OCI-LY7 (cell line): ENCODE data around the gene FYN. TPM values are rescaled to one million over a fixed set of nuclear protein-coding genes. Genes with fewer than 3 reads are reported as not detected.

Source experiments
- BruUV-seq: library from RNA; stranded (reverse); fragments of 400-500 nt; replicated peaks from 2 replicates; lab custom pipeline; 2021; lab: Mats Ljungman, UMichigan
- CTCF ChIA-PET: fragments of 300-600 bp; sonication (Branson Sonifier 250); formaldehyde crosslinking; loops from one replicate; lab custom pipeline; 2022; ENCODE audit warnings: antibody characterized with exemption; ENCODE audit not compliant: unreplicated experiment; lab: Charles Lee
- POLR2A ChIA-PET: fragments of 300-600 bp; sonication (Branson Sonifier 250); formaldehyde crosslinking; loops from one replicate; lab custom pipeline; 2022; ENCODE audit warnings: antibody characterized with exemption; lab: Charles Lee
- DNase-seq: peaks from one replicate; pipeline ENCODE4 v3.0.0-alpha.2; 2015; ENCODE audit warnings: low spot score
- H2AFZ ChIP-seq: fragments of 200-600 bp; sonication (generic), shearing (Covaris generic); 2 replicates; pipeline ENCODE4 v1.6.1; 2014; ENCODE audit warnings: mild to moderate bottlenecking, antibody characterized with exemption, low read length, moderate library complexity
- H3K27ac ChIP-seq: fragments of 200-600 bp; sonication (generic); 2 replicates; pipeline ENCODE4 v1.5.1; 2014; ENCODE audit warnings: mixed run types, low read depth, mild to moderate bottlenecking, moderate library complexity, low read length, inconsistent platforms; ENCODE audit not compliant: poor library complexity, severe bottlenecking
- H3K36me3 ChIP-seq: fragments of 200-600 bp; sonication (generic); 2 replicates; pipeline ENCODE4 v1.6.1; 2014; ENCODE audit warnings: mild to moderate bottlenecking, antibody characterized with exemption, low read length, moderate library complexity, mixed read lengths; ENCODE audit not compliant: insufficient read depth
- H3K4me1 ChIP-seq: fragments of 200-600 bp; sonication (generic); 2 replicates; pipeline ENCODE4 v1.5.1; 2014; ENCODE audit warnings: mild to moderate bottlenecking, low read length; ENCODE audit not compliant: insufficient read depth, poor library complexity, severe bottlenecking
- H3K4me2 ChIP-seq: fragments of 200-600 bp; sonication (generic); 2 replicates; pipeline ENCODE4 v1.6.1; 2014; ENCODE audit warnings: mild to moderate bottlenecking, low read length
- H3K4me3 ChIP-seq: fragments of 200-600 bp; sonication (generic); 2 replicates; pipeline ENCODE4 v1.5.1; 2014; ENCODE audit warnings: mild to moderate bottlenecking, low read depth, low read length; ENCODE audit not compliant: poor library complexity, severe bottlenecking
- H3K79me2 ChIP-seq: fragments of 200-600 bp; sonication (generic); 2 replicates; pipeline ENCODE4 v1.6.1; 2016; ENCODE audit warnings: low read depth, mild to moderate bottlenecking, low read length, moderate library complexity, mixed read lengths; ENCODE audit not compliant: insufficient read depth
- H3K9me2 ChIP-seq: fragments of 200-600 bp; sonication (generic); 2 replicates; pipeline ENCODE4 v1.6.1; 2016; ENCODE audit warnings: mild to moderate bottlenecking, low read length, mixed read lengths; ENCODE audit not compliant: insufficient read depth
- H3K9me3 ChIP-seq: fragments of 200-600 bp; sonication (generic); 2 replicates; pipeline ENCODE4 v1.6.1; 2014; ENCODE audit warnings: mild to moderate bottlenecking, mixed run types, low read length, mixed read lengths
- H4K20me1 ChIP-seq: fragments of 200-600 bp; sonication (generic); 2 replicates; pipeline ENCODE4 v1.6.1; 2014; ENCODE audit warnings: mild to moderate bottlenecking, antibody characterized with exemption, low read length, moderate library complexity, mixed read lengths; ENCODE audit not compliant: insufficient read depth
- EZH2phosphoT487 ChIP-seq: fragments of 200-600 bp; sonication (generic); IDR thresholded peaks from 2 replicates; pipeline ENCODE4 v1.6.1; 2018; ENCODE audit warnings: low read depth, borderline replicate concordance, mild to moderate bottlenecking, mixed run types, antibody characterized with exemption, low read length, moderate library complexity, mixed read lengths
- intact Hi-C: fragments of 100-400 bp; cut with micrococcal nuclease; formaldehyde crosslinking; loops from one replicate; pipeline ENCODE4 v1.10.0; 2022; ENCODE audit not compliant: unreplicated experiment
- total RNA-seq, 2 experiments: library from RNA; depleted of rRNA in 1 of 2; stranded (reverse); fragments of >200 nt in 1 of 2; shearing (Covaris generic) in 1 of 2; gene quantifications; 2 replicates each; pipeline ENCODE4 v1.2.3, GENCODE V29; 2014 to 2022
- TF ChIP-seq, protein P1 (sequence below): fragments of 200-600 bp; sonication (generic); conservative IDR thresholded peaks from 2 replicates; pipeline ENCODE4 v1.5.1; 2014; ENCODE audit warnings: mild to moderate bottlenecking, antibody characterized with exemption, low read length, moderate library complexity, mixed read lengths

The FYN gene
- total RNA-seq, 2 experiments from 2014 or later: 57.3 to 92.9 TPM

DNA sequence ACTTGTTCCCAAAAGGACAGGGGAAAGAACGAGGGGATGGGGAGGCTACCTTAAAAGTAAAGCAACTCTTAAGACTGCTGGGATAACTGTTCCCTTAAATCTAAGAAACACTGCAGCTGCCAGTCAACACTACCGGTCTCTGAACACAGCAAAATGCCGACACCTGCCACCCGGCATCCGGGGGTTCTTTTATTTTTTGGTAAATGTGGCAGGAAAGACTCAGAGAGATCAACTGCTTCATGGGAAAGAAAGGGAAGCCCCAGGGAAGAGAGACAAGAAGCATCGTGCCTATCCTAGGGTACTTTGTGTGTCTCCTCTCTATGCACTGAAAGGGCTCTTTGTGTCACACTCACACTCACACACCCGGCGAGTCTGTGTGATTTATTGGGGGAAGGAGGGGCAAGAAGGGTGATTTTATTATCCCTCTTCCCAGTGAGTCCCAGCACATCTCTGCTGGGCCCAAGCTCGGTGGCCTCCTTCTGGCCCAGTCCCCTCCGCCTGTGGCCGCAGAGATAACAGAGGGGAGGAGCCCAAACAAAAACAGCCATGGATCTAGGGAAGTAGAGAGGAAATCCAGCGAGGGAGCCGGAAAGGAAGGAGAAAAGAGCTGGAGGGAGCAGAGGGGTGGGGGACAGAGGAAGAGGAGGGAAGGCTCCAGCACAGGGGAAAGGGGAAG lies 1.4 kb downstream of the FYN start:
- no TSS peak for BruUV-seq
- Histone ChIP-seq H2AFZ (peak overlapping the region; percentile 48; the same call in 1 of the 2 replicates), H3K4me3 (peak overlapping the region; percentile 79), H3K4me2 (peak overlapping the region; percentile 86), H3K4me1 (peaks cover 31% of the 10 kb centered on the region), H3K9me3 (no peaks in the 10 kb centered on the region), H4K20me1 (peaks cover 7% of the 10 kb centered on the region; the same call in 1 of the 2 replicates), H3K27ac (peak overlapping the region; percentile 62), H3K36me3 (no peaks in the 10 kb centered on the region), H3K9me2 (no peaks in the 10 kb centered on the region), H3K79me2 (peaks cover 44% of the 10 kb centered on the region; the same call in 1 of the 2 replicates)
- POLR2A ChIA-PET: interaction anchor here (1.6 kb wide), 1 partner anchor 109 kb away, joined by 7 read pairs; no protein-coding TSS in a partner anchor
- TF ChIP-seq EZH2phosphoT487: no peak
- TF ChIP-seq, protein P1, sequence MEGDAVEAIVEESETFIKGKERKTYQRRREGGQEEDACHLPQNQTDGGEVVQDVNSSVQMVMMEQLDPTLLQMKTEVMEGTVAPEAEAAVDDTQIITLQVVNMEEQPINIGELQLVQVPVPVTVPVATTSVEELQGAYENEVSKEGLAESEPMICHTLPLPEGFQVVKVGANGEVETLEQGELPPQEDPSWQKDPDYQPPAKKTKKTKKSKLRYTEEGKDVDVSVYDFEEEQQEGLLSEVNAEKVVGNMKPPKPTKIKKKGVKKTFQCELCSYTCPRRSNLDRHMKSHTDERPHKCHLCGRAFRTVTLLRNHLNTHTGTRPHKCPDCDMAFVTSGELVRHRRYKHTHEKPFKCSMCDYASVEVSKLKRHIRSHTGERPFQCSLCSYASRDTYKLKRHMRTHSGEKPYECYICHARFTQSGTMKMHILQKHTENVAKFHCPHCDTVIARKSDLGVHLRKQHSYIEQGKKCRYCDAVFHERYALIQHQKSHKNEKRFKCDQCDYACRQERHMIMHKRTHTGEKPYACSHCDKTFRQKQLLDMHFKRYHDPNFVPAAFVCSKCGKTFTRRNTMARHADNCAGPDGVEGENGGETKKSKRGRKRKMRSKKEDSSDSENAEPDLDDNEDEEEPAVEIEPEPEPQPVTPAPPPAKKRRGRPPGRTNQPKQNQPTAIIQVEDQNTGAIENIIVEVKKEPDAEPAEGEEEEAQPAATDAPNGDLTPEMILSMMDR: no peak
- intact Hi-C loops: loop anchor here (1.0 to 5.0 kb wide), 5 partner anchors 110 to 390 kb away; partner anchors contain the start of gene REV3L
- peak; percentile 46 for DNase-seq
- CTCF ChIA-PET: no interaction called here

DNA sequence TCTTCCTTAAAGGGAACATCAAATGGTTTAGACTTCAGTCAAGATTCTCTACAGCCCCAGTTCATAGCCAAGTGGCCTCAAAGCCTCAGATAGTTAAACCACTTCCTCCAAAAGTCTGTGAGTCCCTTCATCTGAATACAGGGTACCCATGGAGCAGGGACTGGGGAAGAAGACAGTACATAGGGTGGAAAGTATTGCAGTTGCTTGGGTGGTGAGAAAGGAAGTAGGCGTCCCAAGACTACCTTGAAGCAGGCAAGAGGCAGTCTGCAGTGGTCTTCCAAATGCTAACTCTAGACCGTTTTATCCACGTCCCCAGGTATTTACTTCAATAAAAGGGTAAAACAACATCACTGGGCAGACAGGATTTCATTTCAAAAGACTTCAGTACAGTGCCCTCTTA lies 2.0 kb downstream of the FYN start:
- H3K9me3 ChIP-seq: no peaks in the 10 kb centered on the region
- peaks cover 7% of the 10 kb centered on the region; the same call in 1 of the 2 replicates for H4K20me1 ChIP-seq
- TSS peak; percentile 56 for BruUV-seq
- H3K4me1 ChIP-seq: peaks cover 31% of the 10 kb centered on the region
- intact Hi-C loops: loop anchor here (5.0 kb wide), 1 partner anchor 389 kb away; the partner anchor contains the start of gene REV3L
- peak overlapping the region; percentile 62 for H3K27ac ChIP-seq
- H3K36me3 ChIP-seq: no peaks in the 10 kb centered on the region
- no peaks in the 10 kb centered on the region for H3K9me2 ChIP-seq
- ChIA-PET POLR2A (interaction anchor here (1.6 kb wide), 1 partner anchor 108 kb away, joined by 7 read pairs; no protein-coding TSS in a partner anchor), CTCF (no interaction called here)
- peak; percentile 48 for DNase-seq
- TF ChIP-seq, protein P1: no peak
- TF ChIP-seq EZH2phosphoT487: no peak
- H3K4me2 ChIP-seq: peak overlapping the region; percentile 86
- peak overlapping the region; percentile 79 for H3K4me3 ChIP-seq
- H3K79me2 ChIP-seq: peaks cover 44% of the 10 kb centered on the region; the same call in 1 of the 2 replicates
- peak overlapping the region; percentile 48; the same call in 1 of the 2 replicates for H2AFZ ChIP-seq
